ENCODE measurements around the gene AP4M1. TPM values are rescaled to one million over a fixed set of nuclear protein-coding genes. Genes with fewer than 3 reads are reported as not detected.

The AP4M1 gene
- total and polyA plus RNA-seq, 9 of the 15 experiments (the other 6 are each of a cell fraction or from before 2014, with no cell fraction given), result 1.3 to 30.9 (median 14.1) TPM

- TF ChIP-seq ZBTB40 (IDR thresholded peaks at IDR 0.05) (peak; percentile 63; the same call in 1 of the 2 replicates), ZBTB40 (CRISPR knock-in tag; IDR thresholded peaks at IDR 0.05) (no peak), XRCC5 (IDR thresholded peaks at IDR 0.05; ENCODE audit: low read depth, low read length) (no peak), SPI1 (IDR thresholded peaks at IDR 0.05; ENCODE audit: borderline replicate concordance, low read depth, low read length) (peak; percentile 100), ARID2 (IDR thresholded peaks at IDR 0.05) (no peak), PPARD (CRISPR knock-in tag; IDR thresholded peaks at IDR 0.05) (no peak), ZNF830 (CRISPR knock-in tag; IDR thresholded peaks at IDR 0.05) (no peak), RBM22 (IDR thresholded peaks at IDR 0.05; ENCODE audit: low read depth, low read length, poor library complexity, severe bottlenecking) (no peak), EHMT2 (IDR thresholded peaks at IDR 0.05) (peak; percentile 78; the same call in 1 of the 2 replicates)
- TF ChIP-seq, protein P1, sequence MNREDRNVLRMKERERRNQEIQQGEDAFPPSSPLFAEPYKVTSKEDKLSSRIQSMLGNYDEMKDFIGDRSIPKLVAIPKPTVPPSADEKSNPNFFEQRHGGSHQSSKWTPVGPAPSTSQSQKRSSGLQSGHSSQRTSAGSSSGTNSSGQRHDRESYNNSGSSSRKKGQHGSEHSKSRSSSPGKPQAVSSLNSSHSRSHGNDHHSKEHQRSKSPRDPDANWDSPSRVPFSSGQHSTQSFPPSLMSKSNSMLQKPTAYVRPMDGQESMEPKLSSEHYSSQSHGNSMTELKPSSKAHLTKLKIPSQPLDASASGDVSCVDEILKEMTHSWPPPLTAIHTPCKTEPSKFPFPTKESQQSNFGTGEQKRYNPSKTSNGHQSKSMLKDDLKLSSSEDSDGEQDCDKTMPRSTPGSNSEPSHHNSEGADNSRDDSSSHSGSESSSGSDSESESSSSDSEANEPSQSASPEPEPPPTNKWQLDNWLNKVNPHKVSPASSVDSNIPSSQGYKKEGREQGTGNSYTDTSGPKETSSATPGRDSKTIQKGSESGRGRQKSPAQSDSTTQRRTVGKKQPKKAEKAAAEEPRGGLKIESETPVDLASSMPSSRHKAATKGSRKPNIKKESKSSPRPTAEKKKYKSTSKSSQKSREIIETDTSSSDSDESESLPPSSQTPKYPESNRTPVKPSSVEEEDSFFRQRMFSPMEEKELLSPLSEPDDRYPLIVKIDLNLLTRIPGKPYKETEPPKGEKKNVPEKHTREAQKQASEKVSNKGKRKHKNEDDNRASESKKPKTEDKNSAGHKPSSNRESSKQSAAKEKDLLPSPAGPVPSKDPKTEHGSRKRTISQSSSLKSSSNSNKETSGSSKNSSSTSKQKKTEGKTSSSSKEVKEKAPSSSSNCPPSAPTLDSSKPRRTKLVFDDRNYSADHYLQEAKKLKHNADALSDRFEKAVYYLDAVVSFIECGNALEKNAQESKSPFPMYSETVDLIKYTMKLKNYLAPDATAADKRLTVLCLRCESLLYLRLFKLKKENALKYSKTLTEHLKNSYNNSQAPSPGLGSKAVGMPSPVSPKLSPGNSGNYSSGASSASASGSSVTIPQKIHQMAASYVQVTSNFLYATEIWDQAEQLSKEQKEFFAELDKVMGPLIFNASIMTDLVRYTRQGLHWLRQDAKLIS (CRISPR knock-in tag; IDR thresholded peaks at IDR 0.05), result no peak
Measured at GRCh38 chr7:100152404-100152803, 51.0 kb downstream of the AP4M1 start (continued).

All from K562 (cell line).